K562 (cell line): ENCODE data around the gene MAP1LC3B2. TPM values are rescaled to one million over a fixed set of nuclear protein-coding genes. Genes with fewer than 3 reads are reported as not detected.

Experiments
- ATAC-seq: fragments of 200-7000 bp; cut with Tn5 transposase; 3 replicates; pipeline ENCODE4 v1.9.1; 2020; ENCODE audit warnings: moderate library complexity
- BruUV-seq: library from RNA; stranded (reverse); fragments of 400-500 nt; replicated peaks from 2 replicates; lab custom pipeline; 2021; lab: Mats Ljungman, UMichigan
- CTCF ChIA-PET: fragments of 300-600 bp; formaldehyde crosslinking; extraction: SDS; loops from one replicate; lab custom pipeline; 2021; ENCODE audit warnings: low intra/inter-chr PET ratio; lab: Yijun Ruan, JAX
- POLR2A ChIA-PET: fragments of 300-600, 350-650 bp; sonication (Branson Sonifier 250); formaldehyde crosslinking; extraction: SDS; loops from one replicate; lab custom pipeline; 2021; ENCODE audit warnings: antibody characterized with exemption, inconsistent platforms; lab: Yijun Ruan, JAX
- DNase-seq, 4 experiments: peaks; one replicate each; pipeline versions ENCODE4 v3.0.0 to v3.0.0-alpha.2; 2011 to 2018; ENCODE audit warnings: low spot score in 3 of 4, mixed read lengths in 3 of 4; ENCODE audit errors: extremely low read depth in 1 of 4
- FAIRE-seq: peaks from 2 replicates; lab custom pipeline; 2011; peaks lifted over from hg19 to GRCh38; lab: Jason Lieb, UNC
- H2AFZ ChIP-seq: 2 replicates; pipeline ENCODE4 v1.6.0; 2011; ENCODE audit warnings: low read depth, low read length, control low read depth, inconsistent platforms
- H3K27ac ChIP-seq: fragments of 200-600 bp; 3 replicates; pipeline ENCODE4 v1.8.0; 2011; ENCODE audit warnings: low read depth, mild to moderate bottlenecking, control low read depth, inconsistent platforms, low read length, moderate library complexity, mixed read lengths; ENCODE audit errors: extremely low read depth
- H3K27me3 ChIP-seq, 2 experiments: fragments of 300-600 bp in 1 of 2; 2 replicates in 1 of 2; 3 replicates in 1 of 2; pipeline versions ENCODE4 v1.6.0 to v1.8.0; 2011; ENCODE audit warnings: inconsistent platforms in 2 of 2, low read length in 2 of 2, mild to moderate bottlenecking in 1 of 2, mixed read lengths in 1 of 2, moderate library complexity in 1 of 2; ENCODE audit not compliant: control insufficient read depth in 2 of 2, insufficient read depth in 2 of 2
- H3K36me3 ChIP-seq: fragments of 300-600 bp; 3 replicates; pipeline ENCODE4 v1.8.0; 2011; ENCODE audit warnings: mild to moderate bottlenecking, low read length, inconsistent platforms; ENCODE audit not compliant: control insufficient read depth, insufficient read depth
- H3K4me1 ChIP-seq, 2 experiments: fragments of 200-600 bp in 1 of 2; replicated peaks in 1 of 2; 2 replicates in 1 of 2; 3 replicates in 1 of 2; pipeline versions ENCODE4 v1.5.1 to v1.8.0; 2011; ENCODE audit warnings: inconsistent platforms in 2 of 2, low read length in 2 of 2, mild to moderate bottlenecking in 1 of 2, mixed read lengths in 1 of 2, moderate library complexity in 1 of 2; ENCODE audit not compliant: control insufficient read depth in 2 of 2, insufficient read depth in 2 of 2
- H3K4me2 ChIP-seq: 2 replicates; pipeline ENCODE4 v1.6.1; 2011; ENCODE audit warnings: low read length, control low read depth, inconsistent platforms, mixed read lengths; ENCODE audit not compliant: insufficient read depth
- H3K4me3 ChIP-seq: fragments of 200-600 bp; sonication (generic), shearing (Covaris generic); 2 replicates; pipeline ENCODE4 v1.5.1; 2016; ENCODE audit warnings: control low read depth, inconsistent platforms
- H3K79me2 ChIP-seq: fragments of 200-600 bp; 3 replicates; pipeline ENCODE4 v1.8.0; 2011; ENCODE audit warnings: low read length, inconsistent platforms; ENCODE audit not compliant: control insufficient read depth, insufficient read depth
- H3K9ac ChIP-seq, 2 experiments: 2 replicates each; pipeline versions ENCODE4 v1.6.0 to v1.6.1; 2011; ENCODE audit warnings: low read depth in 2 of 2, low read length in 2 of 2, control low read depth in 1 of 2, inconsistent platforms in 1 of 2, mild to moderate bottlenecking in 1 of 2, mixed read lengths in 1 of 2; ENCODE audit not compliant: insufficient read depth in 1 of 2
- H3K9me1 ChIP-seq: one replicate; pipeline ENCODE4 v1.6.0; 2011; ENCODE audit warnings: inconsistent platforms, mild to moderate bottlenecking, low read length, moderate library complexity; ENCODE audit not compliant: control insufficient read depth, insufficient read depth
- H3K9me3 ChIP-seq: replicated peaks from 2 replicates; pipeline ENCODE4 v1.5.1; 2011; ENCODE audit warnings: low read depth, low read length, inconsistent platforms; ENCODE audit not compliant: control insufficient read depth, insufficient read depth
- H4K20me1 ChIP-seq: replicated peaks from 2 replicates; pipeline ENCODE4 v1.6.1; 2011; ENCODE audit warnings: low read length, inconsistent platforms, mixed read lengths; ENCODE audit not compliant: control insufficient read depth, insufficient read depth
- ERF ChIP-seq: fragments of 450-650 bp; formaldehyde crosslinking; IDR thresholded peaks from 2 replicates; pipeline ENCODE4 v1.4.0; 2020; ENCODE audit warnings: mild to moderate bottlenecking, mixed read lengths
- ESRRA ChIP-seq: fragments of 450-650 bp; IDR thresholded peaks from 2 replicates; pipeline ENCODE4 v1.6.1; 2014; ENCODE audit warnings: low read depth, mild to moderate bottlenecking, moderate library complexity, borderline replicate concordance
- KDM1A ChIP-seq, 2 experiments: fragments of 450-650 bp; IDR thresholded peaks; 2 replicates each; pipeline ENCODE4 v1.6.1; 2016; ENCODE audit warnings: mild to moderate bottlenecking in 2 of 2
- NRF1 ChIP-seq, 2 experiments: fragments of 450-650 bp; IDR thresholded peaks in 1 of 2; conservative IDR thresholded peaks in 1 of 2; 2 replicates each; pipeline ENCODE4 v1.6.1; 2014; ENCODE audit warnings: mild to moderate bottlenecking in 2 of 2
- STAT5B ChIP-seq: fragments of 250-450 bp; sonication (Bioruptor Pico); IDR thresholded peaks from 2 replicates; pipeline ENCODE4 v1.8.0; 2021; ENCODE audit warnings: mild to moderate bottlenecking, inconsistent platforms
- ZBTB1 ChIP-seq: sonication (generic); formaldehyde crosslinking; IDR thresholded peaks from 2 replicates; pipeline ENCODE4 v1.8.1; 2023; ENCODE audit warnings: missing genetic modification reagents, low read depth, mild to moderate bottlenecking, borderline replicate concordance
- ZFX ChIP-seq: sonication (generic); formaldehyde crosslinking; IDR thresholded peaks from 2 replicates; pipeline ENCODE4 v1.8.0; 2022; ENCODE audit warnings: mild to moderate bottlenecking, missing genetic modification reagents, moderate library complexity
- ZNF212 ChIP-seq: fragments of 450-650 bp; formaldehyde crosslinking; IDR thresholded peaks from 2 replicates; pipeline ENCODE4 v1.4.0; 2020; ENCODE audit warnings: mild to moderate bottlenecking
- WGBS: fragments of 100-300 bp; shearing (Covaris generic); methylation state at CpG from one replicate; pipeline ENCODE4 v1.1.6; 2016; ENCODE audit warnings: low coverage, mixed read lengths; ENCODE audit not compliant: insufficient coverage; ENCODE audit errors: missing lambda C conversion rate; 5-methylcytosine and 5-hydroxymethylcytosine counted together
- in situ Hi-C: fragments of 300-500 bp; cut with MboI; formaldehyde crosslinking; loops from 4 replicates; pipeline ENCODE4 v1.15.0; 2018; ENCODE audit warnings: inconsistent platforms, mixed read lengths
- intact Hi-C: fragments of 100-400 bp; cut with micrococcal nuclease; formaldehyde crosslinking; loops from 2 replicates; pipeline ENCODE4 v1.14.2; 2022
- polyA plus RNA-seq, 8 experiments: library from polyadenylated mRNA; depleted of rRNA in 4 of 8; stranded (reverse) in 5 of 8; unstranded in 3 of 8; fragments of >200 nt; fragmentation: Nextera tagmentation in 2 of 8; fragmentation: Illumina TruSeq in 1 of 8; extraction: Ambion mirVana in 2 of 8; extraction: Trizol in 1 of 8; gene quantifications; 2 replicates each; pipeline versions ENCODE4 v1.2.1 to v1.2.3, GENCODE V29; 2011 to 2014; ENCODE audit warnings: inconsistent platforms in 1 of 8, missing spikeins in 1 of 8
- total RNA-seq, 7 experiments: library from RNA; depleted of rRNA in 6 of 7; stranded (reverse); fragments of >200 nt in 6 of 7; fragmentation: Illumina TruSeq in 2 of 7; extraction: Trizol in 2 of 7; gene quantifications; 2 replicates each; pipeline versions ENCODE4 v1.2.1 to v1.2.3, GENCODE V29; 2011 to 2021; ENCODE audit warnings: low replicate concordance in 1 of 7
- TF ChIP-seq, protein P1 (sequence below): sonication (generic); formaldehyde crosslinking; IDR thresholded peaks from 2 replicates; pipeline ENCODE4 v1.8.1; 2023; ENCODE audit warnings: mild to moderate bottlenecking, missing genetic modification reagents
- TF ChIP-seq, protein P2 (sequence below): sonication (generic); formaldehyde crosslinking; IDR thresholded peaks from 2 replicates; pipeline ENCODE4 v1.9.0; 2022; ENCODE audit warnings: mild to moderate bottlenecking, missing genetic modification reagents
- TF ChIP-seq, protein P3 (sequence below): fragments of 200-800 bp; sonication (Bioruptor generic); IDR thresholded peaks from 2 replicates; pipeline ENCODE4 v1.6.1; 2017; ENCODE audit warnings: missing genetic modification characterization, missing compliant biosample characterization

The MAP1LC3B2 gene
- total and polyA plus RNA-seq, 9 of the 15 experiments (the other 6 are each of a cell fraction or from before 2014, with no cell fraction given): 0.53 to 2.8 (median 0.76) TPM; not detected in 2

DNA sequence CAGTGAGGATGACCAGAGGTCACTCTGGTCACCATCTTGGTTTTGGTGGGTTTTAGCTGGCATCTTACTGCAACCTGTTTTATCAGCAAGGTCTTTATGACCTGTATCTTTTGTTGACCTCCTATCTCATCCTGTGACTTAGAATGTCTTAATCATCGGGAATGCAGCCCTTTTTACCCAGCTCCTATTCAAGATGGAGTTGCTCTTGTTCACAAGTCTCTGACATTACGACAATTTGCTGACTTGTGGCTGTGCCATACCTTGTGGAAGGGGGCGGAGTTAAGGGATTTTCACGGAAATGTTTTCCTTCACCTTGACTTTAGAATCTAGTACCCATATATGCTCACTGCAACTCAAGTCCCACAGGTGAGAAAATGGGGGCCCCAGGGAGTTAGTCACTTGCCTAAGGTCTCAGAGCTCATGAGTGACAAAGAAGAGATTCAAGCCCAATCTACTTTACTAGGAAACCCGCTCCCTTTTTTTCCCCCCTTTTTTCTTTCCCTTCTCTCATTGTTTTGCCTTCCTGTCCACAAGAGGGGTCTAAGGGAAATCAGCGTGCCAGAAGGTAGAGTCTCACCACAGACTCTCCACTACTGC is 2.7 kb upstream of the MAP1LC3B2 start (continued):
- TF ChIP-seq, protein P1, sequence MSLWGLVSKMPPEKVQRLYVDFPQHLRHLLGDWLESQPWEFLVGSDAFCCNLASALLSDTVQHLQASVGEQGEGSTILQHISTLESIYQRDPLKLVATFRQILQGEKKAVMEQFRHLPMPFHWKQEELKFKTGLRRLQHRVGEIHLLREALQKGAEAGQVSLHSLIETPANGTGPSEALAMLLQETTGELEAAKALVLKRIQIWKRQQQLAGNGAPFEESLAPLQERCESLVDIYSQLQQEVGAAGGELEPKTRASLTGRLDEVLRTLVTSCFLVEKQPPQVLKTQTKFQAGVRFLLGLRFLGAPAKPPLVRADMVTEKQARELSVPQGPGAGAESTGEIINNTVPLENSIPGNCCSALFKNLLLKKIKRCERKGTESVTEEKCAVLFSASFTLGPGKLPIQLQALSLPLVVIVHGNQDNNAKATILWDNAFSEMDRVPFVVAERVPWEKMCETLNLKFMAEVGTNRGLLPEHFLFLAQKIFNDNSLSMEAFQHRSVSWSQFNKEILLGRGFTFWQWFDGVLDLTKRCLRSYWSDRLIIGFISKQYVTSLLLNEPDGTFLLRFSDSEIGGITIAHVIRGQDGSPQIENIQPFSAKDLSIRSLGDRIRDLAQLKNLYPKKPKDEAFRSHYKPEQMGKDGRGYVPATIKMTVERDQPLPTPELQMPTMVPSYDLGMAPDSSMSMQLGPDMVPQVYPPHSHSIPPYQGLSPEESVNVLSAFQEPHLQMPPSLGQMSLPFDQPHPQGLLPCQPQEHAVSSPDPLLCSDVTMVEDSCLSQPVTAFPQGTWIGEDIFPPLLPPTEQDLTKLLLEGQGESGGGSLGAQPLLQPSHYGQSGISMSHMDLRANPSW: no peak
- peak; percentile 86 for TF ChIP-seq STAT5B (CRISPR knock-in tag)
- TF ChIP-seq, protein P2, sequence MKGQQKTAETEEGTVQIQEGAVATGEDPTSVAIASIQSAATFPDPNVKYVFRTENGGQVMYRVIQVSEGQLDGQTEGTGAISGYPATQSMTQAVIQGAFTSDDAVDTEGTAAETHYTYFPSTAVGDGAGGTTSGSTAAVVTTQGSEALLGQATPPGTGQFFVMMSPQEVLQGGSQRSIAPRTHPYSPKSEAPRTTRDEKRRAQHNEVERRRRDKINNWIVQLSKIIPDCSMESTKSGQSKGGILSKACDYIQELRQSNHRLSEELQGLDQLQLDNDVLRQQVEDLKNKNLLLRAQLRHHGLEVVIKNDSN (CRISPR knock-in tag): no peak

DNA sequence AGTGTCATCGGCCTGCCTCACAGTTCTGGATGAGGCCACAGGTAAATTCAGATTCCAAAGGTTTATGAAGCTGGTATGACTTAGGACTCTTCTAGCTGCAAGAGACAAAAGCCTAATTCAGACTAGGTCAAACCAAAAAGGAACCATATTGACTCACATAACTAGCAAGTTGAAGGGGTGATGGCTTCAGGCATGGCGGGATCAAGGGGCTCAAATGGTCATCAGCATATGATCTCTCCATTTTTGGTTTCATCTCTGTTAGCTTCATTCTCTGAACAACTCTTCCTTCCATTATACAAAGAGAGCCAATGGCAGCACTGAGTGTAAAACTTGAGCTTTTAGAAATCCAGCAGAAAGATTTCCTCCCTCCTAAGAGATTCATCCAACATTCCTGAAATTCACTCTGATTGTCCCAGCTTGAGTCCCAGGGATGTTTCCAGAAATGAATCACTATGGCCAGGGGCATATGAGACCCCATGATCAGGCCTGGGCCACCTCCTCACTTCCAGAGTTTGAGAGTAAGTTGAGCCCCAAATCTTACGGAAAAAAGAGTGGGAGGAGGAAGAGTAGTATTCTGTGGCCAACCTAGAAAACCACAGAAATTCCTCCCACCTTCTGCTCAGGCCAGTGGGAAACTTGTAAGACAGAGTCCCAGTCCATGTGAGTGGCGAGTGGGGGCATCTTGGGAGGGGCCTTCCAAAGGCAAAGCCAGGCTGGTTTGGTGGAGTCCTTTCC is 2.0 kb upstream of the MAP1LC3B2 start:
- Histone ChIP-seq H3K9me3 (peaks cover 5% of the 10 kb centered on the region), H3K27ac (peak overlapping the region; percentile 99), H3K9me1 (no peaks in the 10 kb centered on the region), H3K4me3 (no peak overlapping the region), H2AFZ (peak overlapping the region; percentile 77), H3K79me2 (no peaks in the 10 kb centered on the region; the same call in 2 of the 3 replicates), H3K36me3 (no peaks in the 10 kb centered on the region), H3K9ac (peak overlapping the region; percentile 23 to 89; a peak in 3 of 4 replicates), H3K27me3 (no peaks in the 10 kb centered on the region), H3K4me1 (peaks cover 42 to 51% of the 10 kb centered on the region in 2 experiments), H3K4me2 (peak overlapping the region; percentile 42), H4K20me1 (no peaks in the 10 kb centered on the region)
- 56% methylated on average over 4 of the region's 4 CpGs for WGBS
- intact Hi-C loops (no loop called here), in situ Hi-C loops (no loop called here)
- DNase-seq (peak in 1 of 4 experiments; percentile 49), ATAC-seq (no peak), FAIRE-seq (peak; percentile 19)
- ChIA-PET POLR2A (interaction anchor here (1.0 to 3.8 kb wide), 2 partner anchors 13 to 279 kb away, joined by 3 to 40 read pairs; partner anchors contain the start of gene MED13L), CTCF (no interaction called here)
- BruUV-seq: no TSS peak
- TF ChIP-seq ZBTB1 (CRISPR knock-in tag): peak; percentile 85; the same call in 1 of the 2 replicates
- peak; percentile 44; the same call in 1 of the 2 replicates for TF ChIP-seq ESRRA
- 0 out of 4 replicates have a peak, but pooled peaks of 1 of the 2 experiments have one; percentile 17 for TF ChIP-seq KDM1A (IDR thresholded peaks at IDR 0.05)
- 0 out of 2 replicates have a peak, but pooled peaks have one; percentile 10 for TF ChIP-seq ZFX (CRISPR knock-in tag)
- 0 out of 4 replicates have a peak, but pooled peaks of 1 of the 2 experiments have one; percentile 21 for TF ChIP-seq NRF1 (conservative IDR thresholded peaks at IDR 0.05 in 1 of 2, IDR thresholded peaks at IDR 0.05 in 1 of 2)
- TF ChIP-seq, protein P3, sequence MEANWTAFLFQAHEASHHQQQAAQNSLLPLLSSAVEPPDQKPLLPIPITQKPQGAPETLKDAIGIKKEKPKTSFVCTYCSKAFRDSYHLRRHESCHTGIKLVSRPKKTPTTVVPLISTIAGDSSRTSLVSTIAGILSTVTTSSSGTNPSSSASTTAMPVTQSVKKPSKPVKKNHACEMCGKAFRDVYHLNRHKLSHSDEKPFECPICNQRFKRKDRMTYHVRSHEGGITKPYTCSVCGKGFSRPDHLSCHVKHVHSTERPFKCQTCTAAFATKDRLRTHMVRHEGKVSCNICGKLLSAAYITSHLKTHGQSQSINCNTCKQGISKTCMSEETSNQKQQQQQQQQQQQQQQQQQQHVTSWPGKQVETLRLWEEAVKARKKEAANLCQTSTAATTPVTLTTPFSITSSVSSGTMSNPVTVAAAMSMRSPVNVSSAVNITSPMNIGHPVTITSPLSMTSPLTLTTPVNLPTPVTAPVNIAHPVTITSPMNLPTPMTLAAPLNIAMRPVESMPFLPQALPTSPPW (CRISPR knock-in tag): peak; percentile 41; the same call in 1 of the 2 replicates
- TF ChIP-seq ERF (CRISPR knock-in tag): no peak
- no peak for TF ChIP-seq ZNF212 (CRISPR knock-in tag)
